CD1c-positive myeloid dendritic cell (primary cell): ENCODE results near the gene LRRC37A2.
"Not testable (repeated sequence)": the region's sequence is repeated elsewhere in the genome, so short reads cannot be mapped to it uniquely, and the experiment has no call there.

ENCODE experiments used
- DNase-seq: peaks from one replicate; pipeline ENCODE4 v3.0.0-alpha.2; 2016; ENCODE audit errors: extremely low spot score

LRRC37A2 gene

DNA sequence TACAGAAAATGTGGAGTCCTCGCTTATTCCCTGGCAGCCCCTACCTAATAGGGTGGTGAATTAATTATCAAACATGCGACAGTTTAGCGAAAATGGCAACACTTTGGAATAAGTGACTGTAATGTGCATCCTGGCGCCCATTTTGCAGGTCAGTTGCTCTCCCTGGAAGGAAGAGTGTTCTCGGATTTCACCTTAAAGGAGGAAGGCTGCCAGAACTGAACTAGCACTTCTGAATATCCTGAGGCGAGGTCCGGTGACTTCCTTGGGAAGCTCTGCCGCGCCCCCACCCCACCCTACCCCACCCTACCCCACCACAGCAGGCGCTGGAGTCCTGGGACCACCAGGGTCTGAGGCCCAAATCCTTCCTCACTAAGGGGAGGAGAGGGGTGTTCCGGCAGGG, at the start of gene LRRC37A2:
LRRC37A2 (plus strand) TSS at position 301 of the 400 bp plus-strand sequence. CDS start 245 bp downstream, outside the sequence.
- not testable (repeated sequence) for DNase-seq

DNA sequence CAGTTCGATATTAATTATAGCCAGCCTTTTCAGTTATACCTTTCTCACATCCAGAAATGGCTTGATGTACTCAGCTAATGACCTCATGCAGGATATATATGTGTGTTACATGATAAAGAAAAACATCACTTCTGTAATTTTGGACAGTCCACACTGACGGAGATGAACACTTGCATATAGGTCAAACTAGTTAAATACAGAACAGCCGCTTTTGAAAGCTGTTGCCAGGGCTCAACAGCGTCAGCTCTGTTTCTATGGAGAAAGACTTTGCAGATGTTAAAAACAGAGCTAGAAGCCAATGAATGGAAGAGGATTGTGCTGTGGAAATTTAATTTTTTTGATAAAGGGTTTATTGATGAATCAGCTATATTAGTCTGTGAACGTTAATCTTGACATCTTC, 44.6 kb upstream of the LRRC37A2 start:
- DNase-seq: not testable (repeated sequence)

DNA sequence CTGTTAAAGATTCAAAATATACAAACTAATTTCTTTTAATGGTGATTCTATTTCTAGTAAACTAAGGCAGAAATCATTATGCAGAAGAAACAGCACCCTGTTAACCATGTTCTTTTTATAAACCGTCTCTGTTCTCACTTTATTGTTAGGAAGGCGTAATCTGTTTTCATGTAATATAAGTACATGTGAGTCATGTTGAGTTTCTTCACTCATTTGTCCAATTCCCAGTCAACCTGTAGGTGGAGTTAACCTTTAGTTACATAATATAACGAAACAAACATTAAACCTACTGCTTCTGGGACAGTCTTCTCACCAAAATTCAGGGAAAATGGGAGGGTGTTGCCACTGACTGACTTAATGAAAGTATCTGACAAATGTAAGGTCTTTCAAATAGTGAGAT, 37.8 kb upstream of the LRRC37A2 start:
- DNase-seq: not testable (repeated sequence)

DNA sequence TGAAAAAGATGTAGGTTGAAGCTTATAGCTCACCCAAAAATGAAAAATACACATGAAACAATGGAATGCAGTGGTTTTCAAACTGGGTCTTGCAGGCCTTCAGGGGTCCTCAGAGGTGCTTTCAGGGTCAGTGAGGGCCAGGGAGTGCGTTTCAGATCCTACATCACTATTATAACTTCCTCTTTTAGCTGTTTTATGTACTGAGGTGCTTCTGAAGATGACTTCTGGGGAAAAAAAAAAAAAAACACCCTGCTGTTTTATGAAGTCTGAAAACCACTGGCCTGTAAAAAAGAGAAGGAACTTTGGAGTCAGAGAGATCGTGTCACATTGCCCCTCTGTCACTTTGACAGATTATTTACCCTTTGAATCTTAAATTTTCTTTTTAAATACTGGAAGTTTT, 36.7 kb upstream of the LRRC37A2 start:
- DNase-seq: not testable (repeated sequence)

DNA sequence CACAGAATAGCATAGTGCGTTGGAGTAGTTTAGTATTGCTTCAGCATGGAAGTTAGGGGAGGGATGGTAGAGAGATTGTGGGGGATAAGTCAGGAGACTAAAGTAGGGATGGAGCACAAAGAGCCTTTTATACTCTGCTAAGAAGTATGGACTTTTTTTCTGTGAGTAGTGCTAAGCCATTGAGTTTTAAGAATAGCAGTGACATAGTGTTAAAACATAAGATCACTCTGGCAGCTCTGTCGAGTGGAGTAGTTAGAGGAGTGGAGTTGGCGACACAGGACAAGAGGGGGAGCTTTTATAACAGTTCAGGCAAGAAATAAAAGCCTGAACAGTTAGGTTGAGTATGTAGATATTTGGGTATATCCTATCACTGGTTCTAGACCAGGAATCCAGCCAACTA, 33.4 kb upstream of the LRRC37A2 start:
- not testable (repeated sequence) for DNase-seq

DNA sequence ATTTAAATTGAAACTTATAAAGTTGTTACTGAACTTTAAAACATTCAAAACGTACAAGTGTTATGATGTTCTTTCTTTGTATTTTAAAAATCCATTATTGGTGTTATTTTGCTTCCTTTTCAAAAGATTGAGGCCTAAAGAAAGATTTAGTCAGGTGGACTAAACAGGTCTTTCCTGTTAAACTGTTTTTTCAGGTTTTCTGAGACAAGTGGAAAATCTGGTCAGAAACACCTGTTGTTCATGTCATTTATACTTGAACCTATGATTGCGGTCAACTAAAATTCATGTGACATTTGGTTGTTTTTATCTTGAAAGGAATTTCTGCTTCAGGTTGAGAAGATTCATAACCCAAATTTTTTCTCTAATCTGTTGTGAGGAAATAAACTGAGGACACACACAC, 31.0 kb upstream of the LRRC37A2 start:
- DNase-seq: not testable (repeated sequence)

DNA sequence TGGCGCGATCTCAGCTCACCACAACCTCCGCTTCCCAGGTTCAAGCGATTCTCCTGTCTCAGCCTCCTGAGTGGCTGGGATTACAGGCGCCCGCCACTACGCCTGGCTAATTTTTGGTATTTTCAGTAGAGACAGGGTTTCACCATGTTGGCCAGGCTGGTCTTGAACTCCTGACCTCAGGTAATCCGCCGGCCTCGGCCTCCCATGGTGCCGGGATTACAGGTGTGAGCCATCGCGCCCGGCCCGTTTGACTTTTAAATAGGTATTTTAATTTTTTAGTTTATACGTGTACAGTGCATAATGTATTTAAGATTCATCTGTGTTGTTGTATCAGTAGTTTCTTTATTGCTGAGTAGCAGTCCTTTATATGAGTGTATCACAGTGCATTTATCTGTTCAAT, 20.2 kb upstream of the LRRC37A2 start:
- not testable (repeated sequence) for DNase-seq

DNA sequence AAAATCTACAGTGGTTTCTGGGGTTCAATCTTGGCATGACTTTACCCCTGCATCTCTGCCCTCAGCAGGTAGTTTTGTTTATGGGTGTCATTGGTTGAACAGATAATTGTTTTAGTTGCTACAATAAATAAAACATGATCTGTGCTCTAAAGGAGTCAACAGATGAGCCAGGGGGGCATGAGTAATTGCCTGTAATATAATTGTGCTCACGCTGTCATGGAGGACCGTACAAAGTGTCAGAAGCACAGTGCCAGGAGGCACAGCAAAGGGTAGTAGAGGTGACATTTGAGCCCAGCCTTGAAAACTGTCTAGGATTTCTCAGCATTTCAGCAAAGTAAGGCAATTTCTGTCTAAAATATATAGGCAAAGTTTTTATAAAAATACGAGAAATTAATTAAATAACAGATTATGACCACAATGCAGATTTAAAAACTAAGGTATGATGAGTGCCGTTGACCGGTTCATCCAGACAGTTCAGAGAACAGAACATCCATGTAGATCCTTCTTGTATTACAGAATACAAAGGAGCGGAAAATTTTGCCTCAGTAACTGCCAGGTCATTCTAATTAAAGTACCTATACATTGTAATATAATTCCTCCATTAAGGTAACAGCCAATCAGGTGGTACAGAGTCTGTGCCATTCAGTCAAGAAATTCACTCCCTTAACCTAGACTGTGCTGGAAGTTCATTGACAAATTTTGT, 12.7 kb upstream of the LRRC37A2 start:
- DNase-seq: not testable (repeated sequence)

DNA sequence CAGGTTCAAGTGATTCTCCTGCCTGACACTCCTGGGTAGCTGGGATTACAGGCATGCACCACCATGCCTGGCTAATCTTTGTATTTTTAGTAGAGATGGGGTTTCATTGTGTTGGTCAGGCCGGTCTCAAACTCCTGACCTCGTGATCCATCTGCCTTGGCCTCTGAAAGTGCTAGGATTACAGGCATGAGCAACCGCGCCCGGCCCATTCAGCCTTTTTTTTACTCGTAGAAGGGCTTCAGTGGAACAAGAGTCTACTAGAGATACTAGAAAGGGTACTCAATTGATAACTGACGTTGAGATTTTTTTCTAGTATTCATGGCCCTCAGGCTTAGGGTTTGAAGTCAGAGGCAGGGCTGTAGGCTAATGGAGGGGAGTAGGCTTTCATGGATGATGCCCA, 6.4 kb upstream of the LRRC37A2 start:
- not testable (repeated sequence) for DNase-seq

DNA sequence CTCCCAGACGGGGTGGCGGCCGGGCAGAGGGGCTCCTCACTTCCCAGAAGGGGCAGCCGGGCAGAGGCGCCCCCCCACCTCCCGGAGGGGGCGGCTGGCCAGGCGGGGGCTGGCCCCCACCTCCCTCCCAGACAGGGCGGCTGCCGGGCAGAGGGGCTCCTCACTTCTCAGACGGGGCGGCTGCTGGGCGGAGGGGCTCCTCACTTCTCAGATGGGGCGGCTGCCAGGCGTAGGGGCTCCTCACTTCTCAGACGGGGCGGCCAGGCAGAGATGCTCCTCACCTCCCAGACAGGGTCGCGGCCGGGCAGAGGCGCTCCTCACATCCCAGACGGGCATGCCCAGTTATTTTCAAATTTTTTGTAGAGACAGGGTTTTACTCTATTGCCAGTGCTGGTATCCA, 22.4 kb downstream of the LRRC37A2 start:
- DNase-seq: not testable (repeated sequence)

DNA sequence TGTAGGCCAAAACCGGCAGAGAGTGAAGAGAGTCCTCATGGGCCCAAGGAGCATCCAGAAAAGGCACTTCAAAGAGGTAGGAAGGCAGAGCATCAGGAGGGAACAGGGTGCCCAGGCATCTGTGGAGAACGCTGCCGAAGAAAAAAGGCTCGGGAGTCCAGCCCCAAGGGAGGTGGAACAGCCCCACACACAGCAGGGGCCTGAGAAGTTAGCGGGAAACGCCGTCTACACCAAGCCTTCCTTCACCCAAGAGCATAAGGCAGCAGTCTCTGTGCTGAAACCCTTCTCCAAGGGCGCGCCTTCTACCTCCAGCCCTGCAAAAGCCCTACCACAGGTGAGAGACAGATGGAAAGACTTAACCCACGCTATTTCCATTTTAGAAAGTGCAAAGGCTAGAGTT, 36.3 kb downstream of the LRRC37A2 start:
- not testable (repeated sequence) for DNase-seq

DNA sequence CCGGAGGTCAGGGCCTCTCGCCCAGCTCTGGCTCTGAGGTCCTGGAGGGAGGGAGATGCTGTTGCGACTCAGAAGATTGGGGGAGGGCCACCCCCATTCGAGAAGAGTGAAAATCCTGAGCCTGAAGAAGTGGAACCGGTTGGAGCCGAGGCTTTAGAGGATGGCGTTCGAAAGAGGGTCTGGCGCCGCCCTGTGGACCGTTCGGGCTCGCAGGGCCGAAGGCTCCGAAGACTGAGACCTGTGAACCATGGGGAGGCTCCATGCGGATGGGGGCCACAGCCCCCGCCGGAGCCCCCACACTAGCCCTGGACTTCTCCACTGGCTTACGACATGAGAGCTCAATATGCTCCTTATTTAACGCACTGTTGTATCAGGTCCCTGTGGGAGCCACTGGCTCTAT, 46.9 kb downstream of the LRRC37A2 start:
- DNase-seq: not testable (repeated sequence)

DNA sequence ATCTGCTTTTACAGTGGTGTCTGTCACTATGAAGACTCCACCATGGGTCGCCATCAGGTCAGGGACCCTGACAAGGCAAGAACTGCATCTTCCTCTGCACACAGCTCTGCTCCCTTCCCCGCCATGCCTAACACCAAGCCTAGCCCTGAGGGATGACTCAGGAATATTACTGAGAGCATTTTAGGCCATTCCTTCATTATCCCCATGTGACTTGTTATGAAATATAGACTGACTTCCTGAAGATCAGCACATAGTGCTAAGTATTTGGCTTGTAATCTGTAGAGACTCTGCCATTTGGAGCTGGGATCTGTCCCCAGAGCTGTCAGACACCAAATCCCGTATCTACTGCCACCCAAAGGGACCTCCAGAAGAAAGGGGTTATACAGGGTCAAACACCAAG, 47.8 kb downstream of the LRRC37A2 start:
- not testable (repeated sequence) for DNase-seq

DNA sequence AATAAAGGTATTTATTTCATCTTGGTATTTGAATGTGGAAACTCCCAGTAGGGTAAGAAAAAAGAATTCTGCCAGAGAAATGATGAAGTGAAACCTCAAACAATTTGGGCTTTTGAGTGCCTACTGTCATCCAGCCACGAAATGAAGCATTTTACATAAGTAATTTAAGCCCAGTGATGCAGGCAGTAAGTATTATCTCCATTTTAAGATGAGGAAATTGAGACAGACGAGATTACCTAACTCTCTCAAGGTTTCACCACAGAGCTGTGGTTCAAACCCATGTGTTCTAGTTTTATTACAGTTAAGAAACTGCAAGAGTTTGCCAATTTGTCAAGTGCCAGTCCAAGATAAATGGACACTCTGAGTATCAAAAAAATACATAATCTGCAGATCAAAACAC, 54.0 kb downstream of the LRRC37A2 start:
- not testable (repeated sequence) for DNase-seq

DNA sequence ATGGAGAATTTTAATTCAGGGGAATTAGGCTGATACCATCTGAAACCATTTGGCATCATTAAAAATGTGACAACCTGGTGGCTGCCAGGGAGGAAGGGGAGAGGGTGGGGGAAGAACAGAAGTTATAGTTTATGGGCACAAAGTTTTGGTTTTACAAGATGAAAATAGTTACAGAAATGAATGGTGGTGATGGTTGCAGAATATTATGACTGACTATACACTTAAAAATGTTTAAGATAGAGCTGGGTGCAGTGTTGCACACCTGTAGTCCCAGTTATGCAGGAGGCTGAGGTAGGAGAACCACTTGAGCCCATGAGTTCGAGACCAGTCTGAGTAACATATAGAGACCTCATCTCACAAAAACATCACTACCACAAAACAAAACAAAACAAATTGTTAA, 54.7 kb downstream of the LRRC37A2 start:
- DNase-seq: not testable (repeated sequence)

DNA sequence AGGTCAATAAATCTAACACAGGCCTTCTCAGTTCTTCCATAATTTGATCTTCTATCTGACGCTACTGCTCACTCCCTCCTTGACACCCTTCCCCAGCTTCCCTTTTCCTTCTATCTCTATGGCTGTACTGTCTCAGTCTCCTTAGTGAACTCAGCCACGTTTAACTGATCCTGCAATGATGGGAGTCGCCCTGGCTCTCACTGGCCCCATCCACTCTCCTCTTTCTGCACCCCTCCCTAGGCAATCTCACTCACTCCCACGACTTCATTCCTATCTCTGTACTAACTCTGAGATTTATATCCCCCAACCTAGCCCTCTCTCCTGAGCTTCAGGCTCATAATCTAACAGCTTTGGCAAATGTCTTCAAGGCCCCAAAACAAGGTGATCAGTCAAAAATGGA, 59.5 kb downstream of the LRRC37A2 start:
- DNase-seq: not testable (repeated sequence)

DNA sequence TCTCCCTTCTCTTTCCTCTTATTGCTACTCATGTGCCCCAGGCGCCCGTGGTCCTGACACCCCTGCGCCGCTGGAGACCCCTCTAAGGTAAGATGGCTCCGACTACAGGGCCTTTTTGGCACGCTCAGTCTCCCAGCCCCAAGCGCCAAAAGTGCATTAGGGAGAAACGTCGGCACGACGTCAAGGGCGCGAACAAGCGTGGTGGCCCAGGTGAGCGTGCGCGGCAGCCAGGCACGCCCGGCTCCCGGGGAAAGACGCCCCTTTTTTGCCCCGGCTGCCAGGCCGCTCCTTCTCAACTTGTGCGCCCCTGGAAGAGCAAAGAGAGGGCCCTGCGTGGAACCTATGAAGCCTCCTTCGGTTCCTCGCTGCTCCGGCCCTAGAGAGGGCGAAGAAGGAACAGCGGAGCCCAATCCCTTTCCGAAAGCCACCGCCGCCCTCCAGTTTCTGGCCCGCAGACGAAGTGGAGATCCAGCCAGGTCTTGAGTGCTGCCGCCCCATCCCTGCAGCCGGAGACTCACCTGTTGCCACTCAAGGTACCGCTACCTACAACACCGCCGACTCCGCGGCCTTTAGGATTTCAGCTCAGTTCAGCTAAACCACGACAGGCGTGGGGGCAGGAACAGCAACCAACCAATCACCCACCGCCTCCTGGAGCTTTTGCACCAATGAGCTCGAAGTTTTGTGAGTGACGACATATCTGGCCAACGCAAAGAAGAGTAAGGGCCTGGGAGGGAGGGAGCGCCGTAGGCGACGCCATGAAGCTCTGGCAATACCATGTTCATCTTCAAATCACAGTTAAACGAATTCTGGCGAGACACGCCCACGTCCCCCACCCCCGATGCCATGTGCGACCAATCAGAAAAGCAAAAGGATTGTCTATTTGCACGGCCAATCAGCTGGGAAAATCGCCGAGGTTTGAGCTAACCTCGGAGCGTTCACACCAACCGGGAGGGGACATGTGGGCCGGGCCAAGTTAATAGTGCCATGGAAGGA, 67.1 kb downstream of the LRRC37A2 start, which contains the start of gene ARL17A:
ARL17A (minus strand) TSS at position 609 of the 993 bp plus-strand sequence. CDS start 3,369 bp downstream, outside the sequence.
- DNase-seq: not testable (repeated sequence)

DNA sequence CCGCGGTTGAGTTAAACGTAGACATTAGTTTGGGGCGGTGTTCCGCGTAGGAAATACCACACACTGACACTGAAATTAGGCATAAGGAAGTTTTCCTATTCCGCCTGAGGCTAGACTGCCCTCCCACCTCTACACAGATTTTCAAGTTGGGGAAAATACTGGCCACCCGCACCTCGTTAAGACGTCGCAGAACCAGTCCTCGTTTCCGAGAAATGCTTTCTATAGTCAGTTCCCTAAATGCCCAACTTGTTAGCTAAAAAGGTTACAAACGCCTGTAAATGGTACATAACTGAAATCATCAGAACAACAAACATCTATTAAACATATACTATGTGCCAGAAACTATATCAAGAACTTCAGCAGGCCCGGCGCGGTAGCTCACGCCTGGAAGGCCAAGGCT, 67.8 kb downstream of the LRRC37A2 start:
- not testable (repeated sequence) for DNase-seq

DNA sequence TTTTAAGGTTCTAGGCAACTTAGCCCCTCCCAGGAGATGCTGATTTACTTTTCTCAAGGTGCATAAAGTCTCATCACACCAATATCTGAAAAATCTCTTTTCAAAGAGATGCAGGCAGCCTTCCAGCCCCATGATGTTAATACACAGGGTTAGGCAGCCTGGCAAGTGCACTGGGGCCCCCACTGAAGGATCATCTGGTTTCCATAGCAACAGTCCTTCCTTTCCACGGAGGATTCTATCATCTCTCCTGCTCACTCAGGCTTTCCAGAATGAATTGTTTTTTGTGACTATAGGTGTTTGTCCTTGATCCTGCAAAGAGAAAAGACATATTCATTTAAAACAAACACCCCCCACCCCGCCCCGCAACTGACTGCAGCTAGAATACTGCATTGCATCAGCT, 73.2 kb downstream of the LRRC37A2 start:
- not testable (repeated sequence) for DNase-seq

DNA sequence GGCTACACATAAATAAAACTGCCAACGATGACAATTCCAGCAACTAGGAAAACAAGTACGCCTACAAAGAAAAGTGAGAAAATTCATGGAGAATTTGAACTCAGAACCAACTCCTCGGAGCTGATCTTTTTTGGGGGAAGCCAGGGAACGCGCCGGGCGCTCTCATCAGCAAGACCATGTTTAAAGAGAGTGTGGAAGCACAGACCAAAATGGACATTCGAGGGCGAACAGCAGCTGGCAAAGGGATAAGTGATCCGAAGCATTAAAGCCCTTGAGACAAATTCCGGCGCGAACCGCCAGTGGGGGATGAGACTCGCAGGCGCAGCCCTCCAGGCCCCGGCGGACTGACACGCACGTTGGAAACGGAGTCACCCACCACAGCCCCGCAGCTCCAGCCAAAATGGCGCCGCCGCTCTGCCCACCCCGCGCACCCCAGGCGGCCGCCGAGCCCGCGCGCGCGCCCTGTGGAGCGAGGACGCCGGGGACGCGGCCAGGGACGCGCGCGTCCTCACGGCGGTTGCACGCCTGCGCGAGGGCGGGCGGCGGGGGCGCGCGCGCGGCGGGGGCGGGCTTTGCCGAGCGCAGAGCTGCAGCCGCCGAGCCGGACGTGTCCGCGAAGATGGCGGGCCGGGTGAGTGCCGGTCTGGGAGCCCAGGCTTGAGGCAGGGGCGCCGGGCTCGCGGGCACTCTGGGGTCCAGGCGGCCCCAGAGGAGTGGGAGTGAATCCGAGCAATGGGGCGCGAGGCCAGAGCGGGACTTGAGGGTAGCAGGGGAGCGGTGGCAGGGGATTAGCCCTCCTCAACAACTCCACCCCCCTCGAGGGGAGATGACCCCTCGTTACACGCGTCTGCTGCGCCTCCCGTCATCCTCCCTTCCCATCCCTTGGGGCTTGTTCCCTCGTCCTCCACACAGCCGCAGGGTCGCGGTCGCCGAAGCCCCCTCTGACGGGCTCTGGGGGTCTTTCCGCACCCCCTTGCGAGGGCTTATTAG, 78.2 kb downstream of the LRRC37A2 start, which contains the start of gene NSF:
NSF (plus strand) TSS at position 513 of the 990 bp plus-strand sequence; CDS start at position 620, 107 bp downstream.
- not testable (repeated sequence) for DNase-seq

DNA sequence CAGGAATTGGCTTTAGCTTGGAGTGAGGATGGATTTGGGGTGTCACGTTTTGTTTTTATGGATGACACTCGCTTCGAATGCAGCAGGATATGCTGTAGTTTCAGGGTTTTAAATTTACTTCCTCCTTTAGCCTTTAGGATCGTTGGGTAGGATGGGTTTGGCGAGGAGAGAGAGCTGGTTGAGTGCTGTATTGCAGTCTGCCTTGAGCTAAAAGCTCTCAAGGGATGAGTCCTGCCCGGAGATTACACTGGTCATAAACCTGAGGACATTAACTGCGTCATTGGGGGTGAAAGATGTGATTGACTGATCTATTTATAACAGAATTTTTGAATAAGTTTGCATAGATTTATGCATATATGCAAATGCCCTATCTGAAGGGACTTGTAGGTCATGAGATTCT, 79.1 kb downstream of the LRRC37A2 start:
- DNase-seq: not testable (repeated sequence)
